Spleen (tissue), 11 donors: ENCODE data around the gene DPYD. TPM values are rescaled to one million over a fixed set of nuclear protein-coding genes. Genes with fewer than 3 reads are reported as not detected.

ENCODE experiments used
- DNase-seq: peaks from one replicate; pipeline ENCODE4 v3.0.0-alpha.2; 2020
- H3K27ac ChIP-seq, 8 donors: fragments of 200-600 bp; sonication (generic) in 7 of 8; 1 replicate in 4 of 8; 2 replicates in 4 of 8; pipeline versions ENCODE4 v1.5.0 to v1.8.0; 2016 to 2021; ENCODE audit warnings: inconsistent platforms in 4 of 8, mild to moderate bottlenecking in 4 of 8, moderate library complexity in 1 of 8
- H3K27me3 ChIP-seq, 7 donors: fragments of 200-600 bp; sonication (generic) in 6 of 7; replicated peaks in 1 of 7; 1 replicate in 4 of 7; 2 replicates in 3 of 7; pipeline versions ENCODE4 v1.5.0 to v1.8.0; 2016 to 2021; ENCODE audit warnings: inconsistent platforms in 3 of 7, mild to moderate bottlenecking in 1 of 7
- H3K36me3 ChIP-seq, 6 donors: fragments of 200-600 bp; sonication (generic) in 5 of 6; 1 replicate in 4 of 6; 2 replicates in 2 of 6; pipeline versions ENCODE4 v1.5.0 to v1.8.0; 2016 to 2021; ENCODE audit warnings: inconsistent platforms in 2 of 6
- H3K4me1 ChIP-seq, 6 donors: fragments of 200-600 bp; sonication (generic) in 5 of 6; 1 replicate in 3 of 6; 2 replicates in 3 of 6; pipeline versions ENCODE4 v1.5.0 to v1.8.0; 2016 to 2021; ENCODE audit warnings: inconsistent platforms in 3 of 6
- H3K4me3 ChIP-seq, 8 donors: fragments of 200-600 bp; sonication (generic) in 7 of 8; 1 replicate in 4 of 8; 2 replicates in 4 of 8; pipeline versions ENCODE4 v1.5.0 to v1.8.0; 2016 to 2021; ENCODE audit warnings: inconsistent platforms in 4 of 8, mild to moderate bottlenecking in 4 of 8, moderate library complexity in 2 of 8
- H3K9me3 ChIP-seq, 8 donors: fragments of 200-600 bp; sonication (generic) in 7 of 8; 1 replicate in 4 of 8; 2 replicates in 4 of 8; pipeline versions ENCODE4 v1.5.0 to v1.8.0; 2016 to 2021; ENCODE audit warnings: inconsistent platforms in 4 of 8
- POLR2A ChIP-seq, 3 donors: fragments of 450-650 bp; IDR thresholded peaks; one replicate each; pipeline ENCODE4 v1.5.1; 2017; ENCODE audit warnings: antibody characterized with exemption in 3 of 3, mild to moderate bottlenecking in 1 of 3
- POLR2AphosphoS5 ChIP-seq, 3 donors: sonication (generic); formaldehyde crosslinking; IDR thresholded peaks; one replicate each; pipeline ENCODE4 v1.5.1; 2017; ENCODE audit warnings: antibody characterized with exemption in 3 of 3
- WGBS, 5 donors: extraction: QIAGEN DNeasy Blood & Tissue Kit in 3 of 5; methylation state at CpG; one replicate each; pipeline versions ENCODE4 v1.1.5 to v1.1.7; 2013 to 2018; 5-methylcytosine and 5-hydroxymethylcytosine counted together
- intact Hi-C: fragments of 100-400 bp; cut with DNase I; formaldehyde crosslinking; loops from one replicate; pipeline ENCODE4 v1.15.0; 2023; ENCODE audit warnings: low total_unique reads
- polyA plus RNA-seq, 3 donors: library from polyadenylated mRNA; stranded (reverse); fragments of 200-250 nt; gene quantifications; one replicate each; pipeline ENCODE4 v1.2.1, GENCODE V29; 2013
- total RNA-seq, 7 donors: library from RNA; depleted of rRNA in 3 of 7; stranded (reverse); fragments of >200 nt in 3 of 7; fragmentation: NEBNext Ultra II Directional in 4 of 7; extraction: Animal tissue kit (Norgen Biotek cat#: 25700) in 4 of 7; gene quantifications; one replicate each; pipeline versions ENCODE4 v1.1.0 to v1.2.1, GENCODE V29; 2016 to 2021
- TF ChIP-seq, protein P1 (sequence below), 11 experiments: fragments of 200-600 bp in 7 of 11; fragments of 450-650 bp in 4 of 11; sonication (generic) in 4 of 11; IDR thresholded peaks in 8 of 11; conservative IDR thresholded peaks in 3 of 11; 1 replicate in 7 of 11; 2 replicates in 4 of 11; pipeline versions ENCODE4 v1.4.0 to v1.8.0; 2016 to 2021; ENCODE audit warnings: antibody characterized with exemption in 11 of 11, inconsistent platforms in 4 of 11, mild to moderate bottlenecking in 1 of 11
- donor health status: healthy with polysubstance abuse.
- donor health status: DM: no; HTN: no; CAD: no; lungs with moderate emphysema.
- donor health status: DM: no; HTN: no; CAD: no.
- donor health status: Bipolar disorder and iron deficiency.
- donor health status: healthy.
- donor health status: DM: no; HTN: no; CAD: no.
- donor health status: DM: yes; HTN: yes; CAD: no.

DPYD gene
- total and polyA plus RNA-seq, 10 donors, result 7.3 to 114 (median 92.3) TPM

DNA sequence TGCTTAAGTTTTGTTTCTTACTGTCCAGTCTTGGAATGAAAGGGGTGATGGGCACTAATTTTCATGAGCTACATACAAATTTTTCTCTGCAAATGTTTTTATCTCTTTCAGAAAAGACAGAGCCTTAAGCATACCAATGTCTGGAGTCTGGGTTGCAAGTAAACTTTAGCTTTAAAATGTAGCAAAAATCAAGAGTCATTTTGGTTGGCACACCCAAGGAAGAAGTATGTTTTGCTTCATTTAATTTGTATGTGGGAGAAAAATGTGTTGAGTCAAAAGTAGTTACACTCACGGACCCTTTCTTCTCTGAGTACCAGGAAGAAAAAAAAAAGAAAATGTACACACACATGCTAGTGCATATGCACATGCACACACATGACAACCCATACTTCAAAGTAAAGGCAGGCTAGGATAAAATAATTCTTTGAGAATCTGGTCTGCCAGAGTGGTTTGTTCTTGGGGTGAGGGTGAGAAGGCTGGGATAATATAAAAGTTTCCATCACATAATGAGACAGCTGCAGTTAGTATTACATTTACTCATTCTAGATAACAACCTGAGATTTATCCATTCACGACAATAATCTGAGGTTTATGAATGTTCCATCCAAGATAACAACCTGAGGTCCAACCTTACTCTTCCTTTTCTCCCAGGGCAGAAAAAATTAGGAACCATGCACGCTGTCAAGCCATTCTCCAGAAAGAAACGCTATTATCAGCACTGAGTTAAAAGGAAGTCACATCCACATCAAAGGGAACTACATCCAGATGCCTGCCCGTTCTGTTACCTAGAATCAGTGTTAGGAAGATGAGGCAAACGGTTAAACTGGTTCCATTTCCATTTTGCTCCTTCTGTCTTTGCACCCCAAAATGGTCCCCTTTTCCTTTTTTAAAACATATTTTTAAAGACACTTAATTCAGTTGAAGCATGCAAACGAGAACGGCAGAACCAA lies 9.3 kb downstream of the DPYD start:
- Histone ChIP-seq H3K27ac (no peak overlapping the region), H3K4me3 (no peak overlapping the region), H3K9me3 (no peaks in the 10 kb centered on the region), H3K36me3 (no peaks in the 10 kb centered on the region), H3K27me3 (no peaks in the 10 kb centered on the region), H3K4me1 (peaks cover 0 to 93% (median 19%) of the 10 kb centered on the region in 6 donors)
- WGBS, 5 donors, result 48 to 60% (median 56%) methylated on average over 8 of the region's 8 CpGs
- DNase-seq, result no peak
- intact Hi-C loops, result no loop called here
- TF ChIP-seq POLR2AphosphoS5 (IDR thresholded peaks at IDR 0.05) (no peak), POLR2A (IDR thresholded peaks at IDR 0.05) (no peak)
- TF ChIP-seq, protein P1, sequence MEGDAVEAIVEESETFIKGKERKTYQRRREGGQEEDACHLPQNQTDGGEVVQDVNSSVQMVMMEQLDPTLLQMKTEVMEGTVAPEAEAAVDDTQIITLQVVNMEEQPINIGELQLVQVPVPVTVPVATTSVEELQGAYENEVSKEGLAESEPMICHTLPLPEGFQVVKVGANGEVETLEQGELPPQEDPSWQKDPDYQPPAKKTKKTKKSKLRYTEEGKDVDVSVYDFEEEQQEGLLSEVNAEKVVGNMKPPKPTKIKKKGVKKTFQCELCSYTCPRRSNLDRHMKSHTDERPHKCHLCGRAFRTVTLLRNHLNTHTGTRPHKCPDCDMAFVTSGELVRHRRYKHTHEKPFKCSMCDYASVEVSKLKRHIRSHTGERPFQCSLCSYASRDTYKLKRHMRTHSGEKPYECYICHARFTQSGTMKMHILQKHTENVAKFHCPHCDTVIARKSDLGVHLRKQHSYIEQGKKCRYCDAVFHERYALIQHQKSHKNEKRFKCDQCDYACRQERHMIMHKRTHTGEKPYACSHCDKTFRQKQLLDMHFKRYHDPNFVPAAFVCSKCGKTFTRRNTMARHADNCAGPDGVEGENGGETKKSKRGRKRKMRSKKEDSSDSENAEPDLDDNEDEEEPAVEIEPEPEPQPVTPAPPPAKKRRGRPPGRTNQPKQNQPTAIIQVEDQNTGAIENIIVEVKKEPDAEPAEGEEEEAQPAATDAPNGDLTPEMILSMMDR (IDR thresholded peaks at IDR 0.05 in 8 of 11, conservative IDR thresholded peaks at IDR 0.05 in 3 of 11), result no peak

DNA sequence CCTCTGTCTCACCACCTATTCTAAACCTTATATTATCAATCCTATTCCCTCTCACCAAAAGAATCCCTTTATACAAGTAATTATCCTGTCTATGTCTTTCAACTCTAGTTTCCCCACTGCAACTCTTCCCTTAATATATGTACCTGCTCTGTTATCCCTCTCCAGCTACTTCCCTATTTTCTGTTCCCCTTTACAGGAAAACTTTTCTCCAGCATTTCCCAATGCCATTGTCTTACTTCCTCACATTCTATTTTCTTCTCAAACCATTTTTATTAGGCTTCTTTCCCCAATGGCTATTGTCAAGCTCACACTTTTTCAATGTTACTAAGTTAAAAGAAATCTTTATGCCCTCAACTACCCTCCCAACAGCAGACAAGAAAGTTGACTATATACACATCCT lies 11.6 kb downstream of the DPYD start:
- H3K4me1 ChIP-seq, result peaks cover 0 to 95% (median 28%) of the 10 kb centered on the region in 6 donors
- intact Hi-C loops, result no loop called here
- TF ChIP-seq POLR2A (IDR thresholded peaks at IDR 0.05), result no peak
- TF ChIP-seq, protein P1 (IDR thresholded peaks at IDR 0.05 in 8 of 11, conservative IDR thresholded peaks at IDR 0.05 in 3 of 11), result no peak
- TF ChIP-seq POLR2AphosphoS5 (IDR thresholded peaks at IDR 0.05), result no peak
- H3K4me3 ChIP-seq, result no peak overlapping the region
- H3K9me3 ChIP-seq, result no peaks in the 10 kb centered on the region
- DNase-seq, result no peak
- H3K36me3 ChIP-seq, result no peaks in the 10 kb centered on the region
- H3K27ac ChIP-seq, result peak overlapping the region in 2 of 8 donors; percentile 13 to 83
- no peaks in the 10 kb centered on the region for H3K27me3 ChIP-seq

DNA sequence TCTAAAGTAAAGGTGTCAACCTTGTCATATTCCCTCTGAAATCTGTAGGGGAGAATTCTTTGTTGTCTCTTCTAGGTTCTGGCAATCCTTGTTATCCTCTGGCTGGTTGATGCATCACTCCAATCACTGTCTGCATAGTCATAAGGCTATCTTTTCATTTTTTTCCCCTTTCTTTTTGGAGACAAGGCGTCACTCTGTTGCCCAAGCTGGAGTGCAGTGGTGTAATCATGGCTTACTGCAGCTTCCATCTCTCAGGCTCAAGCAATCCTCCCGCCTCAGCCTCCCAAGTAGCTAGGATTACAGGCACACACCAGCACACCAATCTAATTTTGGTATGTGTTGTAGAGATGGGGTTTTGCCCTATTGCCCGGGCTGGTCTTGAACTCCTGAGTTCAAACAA lies 12.9 kb downstream of the DPYD start:
- Histone ChIP-seq H3K36me3 (no peaks in the 10 kb centered on the region), H3K9me3 (no peaks in the 10 kb centered on the region), H3K27ac (peak overlapping the region in 4 of 8 donors; percentile 71 to 83 (median 78)), H3K27me3 (no peaks in the 10 kb centered on the region), H3K4me3 (no peak overlapping the region), H3K4me1 (peaks cover 0 to 95% (median 36%) of the 10 kb centered on the region in 6 donors)
- DNase-seq, result no peak
- WGBS, 5 donors, result 61 to 87% (median 81%) methylated on average over 3 of the region's 3 CpGs
- TF ChIP-seq POLR2AphosphoS5 (IDR thresholded peaks at IDR 0.05) (no peak), POLR2A (IDR thresholded peaks at IDR 0.05) (no peak)
- TF ChIP-seq, protein P1 (IDR thresholded peaks at IDR 0.05 in 8 of 11, conservative IDR thresholded peaks at IDR 0.05 in 3 of 11), result no peak
- intact Hi-C loops, result no loop called here

DNA sequence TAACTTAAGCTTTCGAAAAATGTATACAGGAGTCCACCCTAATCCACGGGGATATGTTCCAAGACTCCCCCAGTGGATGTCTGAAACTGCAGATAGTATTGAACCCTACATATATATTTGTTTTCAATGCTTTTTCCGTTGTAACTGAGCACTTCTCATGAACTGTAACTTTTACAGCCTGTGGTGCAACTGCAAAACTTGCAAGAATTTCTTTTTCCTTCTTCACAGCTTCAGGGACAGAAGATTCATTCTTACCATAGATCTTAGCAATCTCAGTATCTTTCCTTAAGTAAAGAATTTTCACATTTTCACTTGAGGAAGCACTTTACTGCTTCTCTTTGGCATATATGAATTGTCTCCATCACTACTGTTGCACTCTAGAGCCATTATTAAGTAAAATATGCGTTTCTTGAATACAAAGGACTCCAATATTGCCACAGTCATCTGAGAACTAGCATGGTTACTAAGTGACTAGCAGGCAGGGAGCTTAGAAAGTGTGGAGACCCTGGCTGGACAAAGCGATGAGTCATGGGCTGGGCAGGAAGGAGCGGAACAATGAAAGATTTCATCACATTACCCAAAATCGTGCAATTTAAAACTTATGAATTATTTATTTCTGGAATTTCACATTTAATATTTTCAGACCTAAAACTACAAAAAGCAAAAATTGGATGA lies 14.1 kb downstream of the DPYD start:
- Histone ChIP-seq H3K9me3 (no peaks in the 10 kb centered on the region), H3K4me1 (peaks cover 0 to 95% (median 41%) of the 10 kb centered on the region in 6 donors), H3K27ac (peak overlapping the region in 6 of 8 donors; percentile 22 to 83 (median 74)), H3K36me3 (no peaks in the 10 kb centered on the region), H3K4me3 (no peak overlapping the region), H3K27me3 (no peaks in the 10 kb centered on the region)
- intact Hi-C loops, result no loop called here
- DNase-seq, result no peak
- TF ChIP-seq, protein P1 (IDR thresholded peaks at IDR 0.05 in 8 of 11, conservative IDR thresholded peaks at IDR 0.05 in 3 of 11), result no peak
- TF ChIP-seq POLR2AphosphoS5 (IDR thresholded peaks at IDR 0.05), result peak in 1 of 3 donors; percentile 43
- WGBS, 5 donors, result 55 to 82% (median 68%) methylated on average over 7 of the region's 7 CpGs
